H1 (cell line): ENCODE data around the gene MRRF.

ENCODE experiments used
- CTBP2 ChIP-seq: IDR thresholded peaks from 2 replicates; pipeline ENCODE4 v1.7.0; 2011; ENCODE audit warnings: borderline replicate concordance, mild to moderate bottlenecking, moderate library complexity, mixed read lengths, low read length; ENCODE audit not compliant: insufficient read depth, insufficient read length
- GABPA ChIP-seq: IDR thresholded peaks from 2 replicates; pipeline ENCODE4 v1.6.1; 2011; ENCODE audit warnings: mild to moderate bottlenecking, low read length, moderate library complexity, borderline replicate concordance; ENCODE audit not compliant: insufficient read depth
- POLR2A ChIP-seq, 2 experiments: IDR thresholded peaks; 1 replicate in 1 of 2; 2 replicates in 1 of 2; pipeline ENCODE4 v1.6.1; 2011; ENCODE audit warnings: low read depth in 2 of 2, low read length in 2 of 2, mild to moderate bottlenecking in 2 of 2; ENCODE audit errors: control extremely low read depth in 1 of 2
- RFX5 ChIP-seq: IDR thresholded peaks from 2 replicates; pipeline ENCODE4 v1.6.1; 2011; ENCODE audit warnings: low read depth, low read length, improper control_type of control experiment, borderline replicate concordance
- TF ChIP-seq, protein P1 (sequence below), 3 experiments: IDR thresholded peaks; 1 replicate in 2 of 3; 2 replicates in 1 of 3; pipeline versions ENCODE4 v1.5.1 to v1.6.1; 2011; ENCODE audit warnings: low read length in 3 of 3, mild to moderate bottlenecking in 3 of 3, inconsistent platforms in 2 of 3, low read depth in 1 of 3, moderate library complexity in 1 of 3; ENCODE audit not compliant: insufficient read depth in 1 of 3; ENCODE audit errors: control extremely low read depth in 1 of 3

DNA sequence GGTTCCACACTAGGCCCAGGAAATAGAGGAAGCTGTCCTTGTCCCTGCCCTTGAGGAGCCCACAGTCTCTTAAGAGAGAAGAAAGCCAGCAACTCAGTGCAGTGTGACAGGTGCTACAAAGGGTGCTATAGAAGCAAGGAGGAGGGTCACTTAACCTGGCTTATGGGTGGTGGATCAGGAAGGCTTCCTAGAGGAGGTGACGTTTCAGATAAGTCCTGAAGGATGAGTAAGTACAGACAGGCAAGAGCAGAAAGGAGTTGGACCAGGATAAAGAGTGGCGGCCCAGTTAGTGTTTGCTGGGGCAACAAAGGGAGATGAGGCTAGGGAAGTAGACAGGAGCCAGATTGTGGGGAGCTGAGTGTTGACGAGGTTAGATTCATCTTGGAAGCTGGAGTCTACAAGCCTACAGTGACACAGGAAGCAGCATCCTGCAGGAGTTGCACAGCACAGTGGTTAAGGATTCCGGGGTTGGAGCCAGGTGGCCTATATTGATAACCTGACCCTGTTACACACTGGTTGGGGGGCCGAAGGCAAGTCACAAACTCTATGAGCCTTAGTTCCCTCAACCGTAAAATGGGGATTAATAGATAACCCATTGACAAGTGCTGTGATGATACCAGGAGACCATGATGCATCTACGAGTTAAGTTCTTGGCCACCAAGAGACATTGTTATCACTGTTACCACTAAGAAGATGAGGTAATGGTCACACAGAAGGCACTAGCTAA, 30.5 kb upstream of the MRRF start:
- TF ChIP-seq, protein P1, sequence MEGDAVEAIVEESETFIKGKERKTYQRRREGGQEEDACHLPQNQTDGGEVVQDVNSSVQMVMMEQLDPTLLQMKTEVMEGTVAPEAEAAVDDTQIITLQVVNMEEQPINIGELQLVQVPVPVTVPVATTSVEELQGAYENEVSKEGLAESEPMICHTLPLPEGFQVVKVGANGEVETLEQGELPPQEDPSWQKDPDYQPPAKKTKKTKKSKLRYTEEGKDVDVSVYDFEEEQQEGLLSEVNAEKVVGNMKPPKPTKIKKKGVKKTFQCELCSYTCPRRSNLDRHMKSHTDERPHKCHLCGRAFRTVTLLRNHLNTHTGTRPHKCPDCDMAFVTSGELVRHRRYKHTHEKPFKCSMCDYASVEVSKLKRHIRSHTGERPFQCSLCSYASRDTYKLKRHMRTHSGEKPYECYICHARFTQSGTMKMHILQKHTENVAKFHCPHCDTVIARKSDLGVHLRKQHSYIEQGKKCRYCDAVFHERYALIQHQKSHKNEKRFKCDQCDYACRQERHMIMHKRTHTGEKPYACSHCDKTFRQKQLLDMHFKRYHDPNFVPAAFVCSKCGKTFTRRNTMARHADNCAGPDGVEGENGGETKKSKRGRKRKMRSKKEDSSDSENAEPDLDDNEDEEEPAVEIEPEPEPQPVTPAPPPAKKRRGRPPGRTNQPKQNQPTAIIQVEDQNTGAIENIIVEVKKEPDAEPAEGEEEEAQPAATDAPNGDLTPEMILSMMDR (IDR thresholded peaks at IDR 0.05; ENCODE audit: control extremely low read depth in 1 of 3, insufficient read depth in 1 of 3, low read depth in 1 of 3, low read length in 3 of 3) = no peak
- TF ChIP-seq CTBP2 (no peak), POLR2A (IDR thresholded peaks at IDR 0.05; ENCODE audit: control extremely low read depth in 1 of 2, low read depth in 2 of 2, low read length in 2 of 2) (no peak), RFX5 (no peak), GABPA (no peak)
